Measurements from ENCODE around the gene SLC34A3. TPM values are rescaled to one million over a fixed set of nuclear protein-coding genes. Genes with fewer than 3 reads are reported as not detected.
A peak's percentile ranks its signal among the peaks of the same experiment; 100 is the strongest.

Gene SLC34A3
- total RNA-seq, 2 donors from 2014 or later: not detected

DNA sequence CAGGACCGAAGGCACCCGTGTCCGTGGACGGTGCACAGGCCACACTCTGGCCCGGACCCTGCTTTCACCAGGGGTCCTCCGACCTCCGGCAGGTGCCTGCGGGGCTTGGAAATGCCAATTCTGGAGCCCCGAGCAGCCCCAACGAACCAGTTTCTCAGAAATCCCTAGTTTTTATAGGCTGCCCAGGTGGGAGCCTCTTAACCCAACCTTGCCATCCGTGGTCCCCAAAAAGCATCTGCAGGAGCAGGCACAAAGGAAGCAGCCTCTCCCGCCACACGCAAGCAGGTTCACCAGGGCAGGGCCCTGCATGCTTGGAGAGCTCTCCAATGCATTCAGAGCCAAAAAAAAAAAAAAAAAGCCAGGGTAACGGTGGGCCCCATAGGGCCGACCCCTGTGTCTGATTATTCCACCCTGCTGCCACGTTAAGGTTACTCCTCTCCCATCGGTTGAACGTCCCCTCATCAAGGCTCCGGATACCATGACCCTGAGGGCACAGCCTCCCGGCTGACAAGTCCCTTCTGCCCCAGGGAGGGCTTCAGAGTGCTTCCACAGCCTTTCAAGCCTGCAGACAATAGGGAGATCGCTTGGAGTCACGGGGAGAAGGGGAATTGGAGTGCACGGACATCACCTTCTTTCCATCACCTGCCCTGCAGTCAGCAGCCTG, 29.4 kb upstream of the SLC34A3 start:
- peak overlapping the region; percentile 81 to 85 for H3K9ac ChIP-seq (ENCODE audit: low read depth in 2 of 2, low read length in 2 of 2)
- peak overlapping the region; percentile 62 for H3K27ac ChIP-seq
- H3K36me3 ChIP-seq: no peaks in the 10 kb centered on the region
- TF ChIP-seq CTCF (IDR thresholded peaks at IDR 0.05): no peak
- peaks cover 29% of the 10 kb centered on the region for H3K4me1 ChIP-seq
- no peaks in the 10 kb centered on the region for H3K9me3 ChIP-seq
- no peaks in the 10 kb centered on the region for H3K27me3 ChIP-seq
- no peak for DNase-seq
- intact Hi-C loops (cut with DNase I): no loop called here
- peak overlapping the region; percentile 50 for H3K4me3 ChIP-seq

DNA sequence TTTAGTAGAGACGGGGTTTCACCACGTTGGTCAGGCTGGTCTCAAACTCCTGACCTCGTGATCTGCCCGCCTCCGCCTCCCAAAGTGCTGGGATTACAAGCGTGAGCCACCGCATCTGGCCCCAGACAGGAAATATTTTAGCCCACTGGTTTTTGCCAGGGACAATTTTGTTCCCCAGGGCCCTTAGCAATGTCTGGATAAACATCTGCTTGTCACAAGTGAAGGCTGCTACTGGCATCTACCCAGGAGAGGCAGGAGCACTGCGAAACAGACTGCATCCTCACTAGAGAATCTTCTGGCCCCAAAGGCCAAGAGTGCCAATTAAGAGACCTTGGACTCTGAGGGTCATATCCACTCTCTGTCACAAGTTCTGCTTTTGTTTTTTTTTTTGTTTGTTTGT, 27.7 kb upstream of the SLC34A3 start:
- no peaks in the 10 kb centered on the region for H3K36me3 ChIP-seq
- H3K9ac ChIP-seq (ENCODE audit: low read depth in 2 of 2, low read length in 2 of 2): no peak overlapping the region
- H3K4me1 ChIP-seq: peaks cover 25% of the 10 kb centered on the region
- no peak for DNase-seq
- no peaks in the 10 kb centered on the region for H3K27me3 ChIP-seq
- intact Hi-C loops (cut with DNase I): no loop called here
- TF ChIP-seq CTCF (IDR thresholded peaks at IDR 0.05): no peak
- H3K9me3 ChIP-seq: no peaks in the 10 kb centered on the region
- no peak overlapping the region for H3K27ac ChIP-seq
- H3K4me3 ChIP-seq: no peak overlapping the region

- TF ChIP-seq CTCF (IDR thresholded peaks at IDR 0.05): no peak
- H3K27ac ChIP-seq: peak overlapping the region; percentile 78
- H3K36me3 ChIP-seq: no peaks in the 10 kb centered on the region
- H3K9me3 ChIP-seq: no peaks in the 10 kb centered on the region
- intact Hi-C loops (cut with DNase I): no loop called here
- H3K4me3 ChIP-seq: peak overlapping the region; percentile 100
- DNase-seq: no peak
- no peaks in the 10 kb centered on the region for H3K27me3 ChIP-seq
- H3K4me1 ChIP-seq: peaks cover 24% of the 10 kb centered on the region
- H3K9ac ChIP-seq (ENCODE audit: low read depth in 2 of 2, low read length in 2 of 2): peak overlapping the region; percentile 93 to 96
Observed at GRCh38 chr9:137204731-137205125, 26.0 kb upstream of the SLC34A3 start.

DNA sequence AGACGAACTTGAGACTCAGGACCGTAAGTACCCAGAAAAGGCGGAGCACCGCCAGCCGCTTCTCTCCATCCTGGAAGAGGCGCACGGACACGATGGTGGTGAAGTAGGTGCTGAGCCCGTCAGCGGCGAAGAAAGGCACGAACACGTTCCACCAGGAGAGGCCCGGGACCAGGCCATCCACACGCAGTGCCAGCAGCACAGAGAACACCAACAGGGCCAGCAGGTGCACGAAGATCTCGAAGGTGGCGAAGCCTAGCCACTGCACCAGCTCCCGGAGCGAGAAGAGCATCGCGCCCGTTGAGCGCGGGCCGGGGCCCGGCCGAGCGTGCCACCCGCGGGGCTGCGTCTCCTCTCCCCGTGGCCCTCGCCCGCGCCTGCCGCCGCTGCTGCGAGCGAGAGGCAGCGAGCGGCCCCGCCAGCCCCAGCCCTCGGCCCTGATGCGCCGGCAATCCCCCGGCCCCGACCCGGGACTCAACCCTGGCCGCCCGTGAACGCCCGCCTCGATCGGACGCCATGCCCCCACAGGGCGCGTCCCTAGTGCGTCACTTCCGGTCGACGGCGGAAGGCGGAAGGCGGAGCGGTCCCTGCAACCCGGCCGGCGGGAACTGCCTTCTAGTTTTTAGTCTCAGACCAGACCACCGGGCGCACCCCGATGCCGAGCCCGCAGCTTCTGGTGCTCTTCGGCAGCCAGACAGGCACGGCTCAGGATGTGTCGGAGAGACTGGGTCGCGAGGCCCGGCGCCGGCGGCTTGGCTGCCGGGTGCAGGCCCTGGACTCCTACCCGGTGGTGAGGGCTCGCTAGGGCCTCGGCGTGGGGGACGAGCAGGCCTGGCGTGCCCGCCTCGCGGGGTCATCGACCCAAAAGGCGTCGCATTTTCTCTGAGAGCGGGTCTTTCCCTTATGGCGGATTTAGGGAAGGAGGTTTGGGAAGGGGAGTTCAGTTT, 25.3 kb upstream of the SLC34A3 start, which contains the start of the genes NDOR1 and TMEM203:
Gene NDOR1, plus strand, starts transcription at position 575 of the 944 bp plus-strand sequence. Its CDS starts 78 bp downstream, at position 653.
Gene TMEM203, minus strand, starts transcription at position 523 of the 944 bp plus-strand sequence. Its CDS starts 234 bp downstream, at position 289.
- peak within 1 kb of the TSS; percentile 93 to 96 for H3K9ac ChIP-seq (ENCODE audit: low read depth in 2 of 2, low read length in 2 of 2)
- H3K27ac ChIP-seq: peak within 1 kb of the TSS; percentile 78
- peaks cover 24% of the 10 kb centered on the region for H3K4me1 ChIP-seq
- no peaks in the 10 kb centered on the region for H3K36me3 ChIP-seq
- peak within 1 kb of the TSS; percentile 100 for H3K4me3 ChIP-seq
- no peaks in the 10 kb centered on the region for H3K27me3 ChIP-seq
- no peak for TF ChIP-seq CTCF (IDR thresholded peaks at IDR 0.05)
- no peaks in the 10 kb centered on the region for H3K9me3 ChIP-seq
- peak; percentile 96 for DNase-seq
- intact Hi-C loops (cut with DNase I): no loop called here

GRCh38 chr9:137206602-137207001, 24.1 kb upstream of the SLC34A3 start:
- no peak overlapping the region for H3K4me3 ChIP-seq
- no peaks in the 10 kb centered on the region for H3K36me3 ChIP-seq
- no peaks in the 10 kb centered on the region for H3K9me3 ChIP-seq
- peaks cover 20% of the 10 kb centered on the region for H3K4me1 ChIP-seq
- H3K27ac ChIP-seq: no peak overlapping the region
- no peak overlapping the region for H3K9ac ChIP-seq (ENCODE audit: low read depth in 2 of 2, low read length in 2 of 2)
- H3K27me3 ChIP-seq: no peaks in the 10 kb centered on the region
- DNase-seq: no peak
- TF ChIP-seq CTCF (IDR thresholded peaks at IDR 0.05): no peak
- intact Hi-C loops (cut with DNase I): no loop called here
